K562 (cell line): ENCODE results near the gene AKT1. TPM values are rescaled to one million over a fixed set of nuclear protein-coding genes. Genes with fewer than 3 reads are reported as not detected.

Experiments used
- C11orf30 ChIP-seq: fragments of 450-650 bp; IDR thresholded peaks from 2 replicates; pipeline ENCODE4 v1.6.1; 2016; ENCODE audit warnings: low read depth, mild to moderate bottlenecking
- CCNT2 ChIP-seq: IDR thresholded peaks from 2 replicates; pipeline ENCODE4 v1.6.1; 2011; ENCODE audit warnings: borderline replicate concordance, low read depth, mild to moderate bottlenecking, moderate library complexity, mixed read lengths, low read length; ENCODE audit not compliant: insufficient read length; ENCODE audit errors: extremely low read depth
- FOXJ2 ChIP-seq: fragments of 200-800 bp; sonication (Bioruptor generic); IDR thresholded peaks from 2 replicates; pipeline ENCODE4 v1.6.1; 2016; ENCODE audit warnings: missing genetic modification characterization, missing compliant biosample characterization
- GATA2 ChIP-seq: sonication (generic); formaldehyde crosslinking; IDR thresholded peaks from 2 replicates; pipeline ENCODE4 v1.4.0; 2020; ENCODE audit warnings: mild to moderate bottlenecking, missing genetic modification reagents
- HCFC1 ChIP-seq: IDR thresholded peaks from 2 replicates; pipeline ENCODE4 v1.6.1; 2012; ENCODE audit warnings: low read depth, low read length, improper control_type of control experiment
- NRF1 ChIP-seq, 2 experiments: fragments of 450-650 bp; IDR thresholded peaks in 1 of 2; conservative IDR thresholded peaks in 1 of 2; 2 replicates each; pipeline ENCODE4 v1.6.1; 2014; ENCODE audit warnings: mild to moderate bottlenecking in 2 of 2
- RBBP5 ChIP-seq: fragments of 200-600 bp; sonication (generic); IDR thresholded peaks from 2 replicates; pipeline ENCODE4 v1.6.1; 2012; ENCODE audit warnings: borderline replicate concordance, mild to moderate bottlenecking, low read length, control low read depth, inconsistent platforms; ENCODE audit not compliant: insufficient read depth, poor library complexity, severe bottlenecking
- SPI1 ChIP-seq: IDR thresholded peaks from 2 replicates; pipeline ENCODE4 v1.6.1; 2011; ENCODE audit warnings: low read depth, low read length, control low read depth, borderline replicate concordance
- SRSF9 ChIP-seq: fragments of 200-400 bp; formaldehyde crosslinking; IDR thresholded peaks from 2 replicates; pipeline ENCODE4 v1.6.1; 2017; ENCODE audit warnings: low read depth, low read length, borderline replicate concordance
- ZNF668 ChIP-seq: fragments of 250-450 bp; sonication (Bioruptor Pico); IDR thresholded peaks from 2 replicates; pipeline ENCODE4 v1.8.0; 2022; ENCODE audit warnings: mild to moderate bottlenecking, inconsistent platforms
- polyA plus RNA-seq, 8 experiments: library from polyadenylated mRNA; depleted of rRNA in 4 of 8; stranded (reverse) in 5 of 8; unstranded in 3 of 8; fragments of >200 nt; fragmentation: Nextera tagmentation in 2 of 8; fragmentation: Illumina TruSeq in 1 of 8; extraction: Ambion mirVana in 2 of 8; extraction: Trizol in 1 of 8; gene quantifications; 2 replicates each; pipeline versions ENCODE4 v1.2.1 to v1.2.3, GENCODE V29; 2011 to 2014; ENCODE audit warnings: inconsistent platforms in 1 of 8, missing spikeins in 1 of 8
- total RNA-seq, 7 experiments: library from RNA; depleted of rRNA in 6 of 7; stranded (reverse); fragments of >200 nt in 6 of 7; fragmentation: Illumina TruSeq in 2 of 7; extraction: Trizol in 2 of 7; gene quantifications; 2 replicates each; pipeline versions ENCODE4 v1.2.1 to v1.2.3, GENCODE V29; 2011 to 2021; ENCODE audit warnings: low replicate concordance in 1 of 7
- TF ChIP-seq, protein P1 (sequence below): sonication (generic); formaldehyde crosslinking; IDR thresholded peaks from 2 replicates; pipeline ENCODE4 v1.9.0; 2022; ENCODE audit warnings: mild to moderate bottlenecking, missing genetic modification reagents
- TF ChIP-seq, protein P2 (sequence below), 2 experiments: fragments of 450-650 bp in 1 of 2; sonication (generic) in 1 of 2; formaldehyde crosslinking in 1 of 2; IDR thresholded peaks in 1 of 2; conservative IDR thresholded peaks in 1 of 2; 2 replicates each; pipeline versions ENCODE4 v1.6.1 to v1.8.1; 2016 to 2023; ENCODE audit warnings: mild to moderate bottlenecking in 2 of 2, moderate library complexity in 2 of 2, inconsistent platforms in 1 of 2, missing genetic modification reagents in 1 of 2
- TF ChIP-seq, protein P3 (sequence below): fragments of 250-450 bp; sonication (Bioruptor Pico); IDR thresholded peaks from 2 replicates; pipeline ENCODE4 v1.4.0; 2020; ENCODE audit warnings: mild to moderate bottlenecking
- TF ChIP-seq, protein P4 (sequence below): fragments of 250-450 bp; sonication (Bioruptor Pico); IDR thresholded peaks from 2 replicates; pipeline ENCODE4 v1.5.0; 2021; ENCODE audit warnings: mild to moderate bottlenecking, borderline replicate concordance

Gene AKT1
- total and polyA plus RNA-seq, 9 of the 15 experiments (the other 6 are each of a cell fraction or from before 2014, with no cell fraction given): 0.49 to 132 (median 75.1) TPM

DNA sequence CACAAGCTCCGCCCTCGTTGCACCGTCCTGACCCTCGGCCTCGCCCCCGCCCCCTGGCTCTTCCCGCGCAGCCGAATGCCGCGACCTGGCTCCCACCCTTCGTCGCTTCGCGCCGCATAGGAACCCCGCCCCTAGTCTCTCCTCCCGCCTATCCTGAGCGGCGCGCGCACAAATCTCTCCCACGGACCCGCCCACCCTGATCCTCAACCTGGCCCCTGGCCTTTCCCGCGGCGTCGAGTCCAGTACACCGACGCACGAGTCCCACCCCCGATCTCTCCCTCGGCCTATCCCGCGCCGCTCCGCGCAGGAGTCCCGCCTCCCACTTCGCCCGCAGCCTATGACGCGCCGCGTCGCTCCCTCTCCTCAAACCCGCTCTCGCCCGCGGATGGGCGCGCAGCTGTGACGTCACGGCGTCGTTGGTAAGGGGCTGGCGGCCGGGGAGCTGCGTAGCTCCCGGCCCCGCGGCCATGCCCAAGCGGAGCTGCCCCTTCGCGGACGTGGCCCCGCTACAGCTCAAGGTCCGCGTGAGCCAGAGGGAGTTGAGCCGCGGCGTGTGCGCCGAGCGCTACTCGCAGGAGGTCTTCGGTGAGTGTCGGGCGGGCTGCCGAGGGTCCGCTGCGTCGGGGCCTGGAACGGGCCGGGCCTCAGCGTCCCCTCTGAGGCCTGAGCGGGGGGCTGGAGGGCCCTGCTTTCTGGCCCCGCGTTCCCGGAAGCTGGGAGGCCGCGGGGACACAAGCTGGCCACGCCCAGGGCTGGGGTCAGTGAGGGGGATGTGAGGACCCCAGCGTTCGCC lies 42.6 kb downstream of the AKT1 start, which contains the start of gene SIVA1 (continued):
- TF ChIP-seq C11orf30 (peak; percentile 94), NRF1 (conservative IDR thresholded peaks at IDR 0.05 in 1 of 2, IDR thresholded peaks at IDR 0.05 in 1 of 2) (peak; percentile 90 to 91), GATA2 (CRISPR knock-in tag) (no peak), SRSF9 (no peak), CCNT2 (peak; percentile 11), RBBP5 (peak; percentile 88), HCFC1 (peak; percentile 80), ZNF668 (no peak), SPI1 (no peak), FOXJ2 (tag) (no peak)
- TF ChIP-seq, protein P1, sequence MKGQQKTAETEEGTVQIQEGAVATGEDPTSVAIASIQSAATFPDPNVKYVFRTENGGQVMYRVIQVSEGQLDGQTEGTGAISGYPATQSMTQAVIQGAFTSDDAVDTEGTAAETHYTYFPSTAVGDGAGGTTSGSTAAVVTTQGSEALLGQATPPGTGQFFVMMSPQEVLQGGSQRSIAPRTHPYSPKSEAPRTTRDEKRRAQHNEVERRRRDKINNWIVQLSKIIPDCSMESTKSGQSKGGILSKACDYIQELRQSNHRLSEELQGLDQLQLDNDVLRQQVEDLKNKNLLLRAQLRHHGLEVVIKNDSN (CRISPR knock-in tag): peak; percentile 30; the same call in 1 of the 2 replicates
- TF ChIP-seq, protein P2, sequence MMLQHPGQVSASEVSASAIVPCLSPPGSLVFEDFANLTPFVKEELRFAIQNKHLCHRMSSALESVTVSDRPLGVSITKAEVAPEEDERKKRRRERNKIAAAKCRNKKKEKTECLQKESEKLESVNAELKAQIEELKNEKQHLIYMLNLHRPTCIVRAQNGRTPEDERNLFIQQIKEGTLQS (IDR thresholded peaks at IDR 0.05): peak; percentile 65
- TF ChIP-seq, protein P2 (CRISPR knock-in tag; conservative IDR thresholded peaks at IDR 0.05): no peak
- TF ChIP-seq, protein P3, sequence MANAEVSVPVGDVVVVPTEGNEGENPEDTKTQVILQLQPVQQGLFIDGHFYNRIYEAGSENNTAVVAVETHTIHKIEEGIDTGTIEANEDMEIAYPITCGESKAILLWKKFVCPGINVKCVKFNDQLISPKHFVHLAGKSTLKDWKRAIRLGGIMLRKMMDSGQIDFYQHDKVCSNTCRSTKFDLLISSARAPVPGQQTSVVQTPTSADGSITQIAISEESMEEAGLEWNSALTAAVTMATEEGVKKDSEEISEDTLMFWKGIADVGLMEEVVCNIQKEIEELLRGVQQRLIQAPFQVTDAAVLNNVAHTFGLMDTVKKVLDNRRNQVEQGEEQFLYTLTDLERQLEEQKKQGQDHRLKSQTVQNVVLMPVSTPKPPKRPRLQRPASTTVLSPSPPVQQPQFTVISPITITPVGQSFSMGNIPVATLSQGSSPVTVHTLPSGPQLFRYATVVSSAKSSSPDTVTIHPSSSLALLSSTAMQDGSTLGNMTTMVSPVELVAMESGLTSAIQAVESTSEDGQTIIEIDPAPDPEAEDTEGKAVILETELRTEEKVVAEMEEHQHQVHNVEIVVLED (CRISPR knock-in tag): peak; percentile 90
- TF ChIP-seq, protein P4, sequence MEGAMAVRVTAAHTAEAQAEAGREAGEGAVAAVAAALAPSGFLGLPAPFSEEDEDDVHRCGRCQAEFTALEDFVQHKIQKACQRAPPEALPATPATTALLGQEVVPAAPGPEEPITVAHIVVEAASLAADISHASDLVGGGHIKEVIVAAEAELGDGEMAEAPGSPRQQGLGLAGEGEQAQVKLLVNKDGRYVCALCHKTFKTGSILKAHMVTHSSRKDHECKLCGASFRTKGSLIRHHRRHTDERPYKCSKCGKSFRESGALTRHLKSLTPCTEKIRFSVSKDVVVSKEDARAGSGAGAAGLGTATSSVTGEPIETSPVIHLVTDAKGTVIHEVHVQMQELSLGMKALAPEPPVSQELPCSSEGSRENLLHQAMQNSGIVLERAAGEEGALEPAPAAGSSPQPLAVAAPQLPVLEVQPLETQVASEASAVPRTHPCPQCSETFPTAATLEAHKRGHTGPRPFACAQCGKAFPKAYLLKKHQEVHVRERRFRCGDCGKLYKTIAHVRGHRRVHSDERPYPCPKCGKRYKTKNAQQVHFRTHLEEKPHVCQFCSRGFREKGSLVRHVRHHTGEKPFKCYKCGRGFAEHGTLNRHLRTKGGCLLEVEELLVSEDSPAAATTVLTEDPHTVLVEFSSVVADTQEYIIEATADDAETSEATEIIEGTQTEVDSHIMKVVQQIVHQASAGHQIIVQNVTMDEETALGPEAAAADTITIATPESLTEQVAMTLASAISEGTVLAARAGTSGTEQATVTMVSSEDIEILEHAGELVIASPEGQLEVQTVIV (CRISPR knock-in tag): no peak
